ENCODE measurements around the gene ERBB3. TPM values are rescaled to one million over a fixed set of nuclear protein-coding genes. Genes with fewer than 3 reads are reported as not detected.
A peak's percentile ranks its signal among the peaks of the same experiment; 100 is the strongest.

Gene ERBB3
- total and polyA plus RNA-seq, 2 of the 8 experiments (the other 6 are each of a cell fraction or from before 2014, with no cell fraction given) = 33.9 to 52.4 TPM

DNA sequence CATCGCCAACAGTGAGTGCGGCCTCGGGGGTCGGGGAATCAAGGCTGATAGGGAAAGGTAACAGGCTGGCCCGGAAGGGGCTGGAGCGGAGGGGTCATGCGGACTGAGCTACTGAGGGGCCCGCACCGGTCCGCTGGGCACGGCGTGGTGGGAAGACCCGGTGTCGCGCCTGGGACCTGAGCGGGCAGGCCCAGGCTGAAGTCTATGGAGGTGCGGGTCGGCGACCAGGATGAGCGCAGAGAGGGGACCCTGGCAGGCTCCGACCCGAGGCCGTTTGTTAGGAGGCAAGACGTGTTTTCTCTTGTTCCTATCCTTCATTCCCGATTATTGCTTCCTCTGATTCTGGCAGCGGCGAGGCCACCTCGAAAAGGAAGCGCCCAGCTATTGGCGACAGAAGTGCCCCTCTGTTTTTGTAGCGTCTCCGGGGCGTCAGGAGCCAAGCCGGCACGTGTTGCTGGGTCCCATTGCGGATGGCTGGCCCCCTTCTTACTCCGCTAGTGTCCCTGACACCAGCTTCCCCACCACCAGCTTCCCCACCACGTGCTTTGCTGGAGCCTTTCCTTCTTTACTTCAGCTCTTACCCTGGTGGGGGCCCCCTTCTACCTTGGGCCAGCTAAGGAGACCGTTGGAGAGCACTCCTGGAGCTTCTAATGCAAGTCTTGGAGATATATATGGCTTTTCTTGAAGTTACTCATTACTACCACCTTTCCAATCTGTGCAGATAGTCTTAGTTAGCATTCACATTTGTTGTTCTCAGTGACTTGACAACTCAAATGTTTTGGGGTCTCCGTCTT, 25.0 kb downstream of the ERBB3 start (continued):
- TF ChIP-seq MAFK (IDR thresholded peaks at IDR 0.05; ENCODE audit: low read depth, low read length) (no peak), JUND (IDR thresholded peaks at IDR 0.05; ENCODE audit: low read length) (no peak), GABPA (IDR thresholded peaks at IDR 0.05; ENCODE audit: borderline replicate concordance, insufficient read depth, low read length) (no peak), HDAC2 (IDR thresholded peaks at IDR 0.05; ENCODE audit: borderline replicate concordance in 1 of 2, low read depth in 2 of 2, low read length in 2 of 2) (0 out of 4 replicates have a peak, but pooled peaks of 1 of the 2 experiments have one; percentile 36), TAF7 (optimal IDR thresholded peaks at IDR 0.05; ENCODE audit: borderline replicate concordance, low read depth, low read length) (peak; percentile 14), SUZ12 (IDR thresholded peaks at IDR 0.05; ENCODE audit: low read length) (no peak), TBP (IDR thresholded peaks at IDR 0.05; ENCODE audit: low read depth, low read length) (no peak), YY1 (IDR thresholded peaks at IDR 0.05; ENCODE audit: low read depth, low read length) (no peak), SIX5 (IDR thresholded peaks at IDR 0.05; ENCODE audit: low read depth, low read length) (no peak), RBBP5 (IDR thresholded peaks at IDR 0.05; ENCODE audit: borderline replicate concordance, low read depth, low read length) (no peak), KDM4A (IDR thresholded peaks at IDR 0.05; ENCODE audit: low read depth, low read length, severe bottlenecking) (peak; percentile 21), TEAD4 (IDR thresholded peaks at IDR 0.05; ENCODE audit: low read depth, low read length) (no peak)
- TF ChIP-seq, protein P1, sequence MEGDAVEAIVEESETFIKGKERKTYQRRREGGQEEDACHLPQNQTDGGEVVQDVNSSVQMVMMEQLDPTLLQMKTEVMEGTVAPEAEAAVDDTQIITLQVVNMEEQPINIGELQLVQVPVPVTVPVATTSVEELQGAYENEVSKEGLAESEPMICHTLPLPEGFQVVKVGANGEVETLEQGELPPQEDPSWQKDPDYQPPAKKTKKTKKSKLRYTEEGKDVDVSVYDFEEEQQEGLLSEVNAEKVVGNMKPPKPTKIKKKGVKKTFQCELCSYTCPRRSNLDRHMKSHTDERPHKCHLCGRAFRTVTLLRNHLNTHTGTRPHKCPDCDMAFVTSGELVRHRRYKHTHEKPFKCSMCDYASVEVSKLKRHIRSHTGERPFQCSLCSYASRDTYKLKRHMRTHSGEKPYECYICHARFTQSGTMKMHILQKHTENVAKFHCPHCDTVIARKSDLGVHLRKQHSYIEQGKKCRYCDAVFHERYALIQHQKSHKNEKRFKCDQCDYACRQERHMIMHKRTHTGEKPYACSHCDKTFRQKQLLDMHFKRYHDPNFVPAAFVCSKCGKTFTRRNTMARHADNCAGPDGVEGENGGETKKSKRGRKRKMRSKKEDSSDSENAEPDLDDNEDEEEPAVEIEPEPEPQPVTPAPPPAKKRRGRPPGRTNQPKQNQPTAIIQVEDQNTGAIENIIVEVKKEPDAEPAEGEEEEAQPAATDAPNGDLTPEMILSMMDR (IDR thresholded peaks at IDR 0.05; ENCODE audit: control extremely low read depth in 1 of 3, insufficient read depth in 1 of 3, low read depth in 1 of 3, low read length in 3 of 3) = no peak

Measured in H1 (cell line).